Kidney tubule cell (primary cell): ENCODE results near the gene PON1.

Experiments
- DNase-seq: peaks from one replicate; pipeline ENCODE4 v3.0.0-alpha.2; 2018; ENCODE audit warnings: low spot score

PON1 gene

GRCh38 chr7:95324431-95324830 lies at the start of gene PON1:
Gene PON1, minus strand, starts transcription at chr7:95324532. Its CDS starts 57 bp downstream, at chr7:95324475.
- DNase-seq = no peak

GRCh38 chr7:95373323-95373722 lies 49.0 kb upstream of the PON1 start:
- no peak for DNase-seq

GRCh38 chr7:95368235-95368634 lies 43.9 kb upstream of the PON1 start:
- no peak for DNase-seq

- no peak for DNase-seq
Observed at GRCh38 chr7:95367606-95368005, 43.3 kb upstream of the PON1 start.

- DNase-seq = peak; percentile 75
Observed at GRCh38 chr7:95365151-95365550, 40.8 kb upstream of the PON1 start.

GRCh38 chr7:95357623-95358022 lies 33.3 kb upstream of the PON1 start:
- no peak for DNase-seq

- DNase-seq = no peak
Observed at GRCh38 chr7:95342642-95343307, 18.4 kb upstream of the PON1 start.

- DNase-seq = no peak
Observed at GRCh38 chr7:95342029-95342428, 17.7 kb upstream of the PON1 start.

GRCh38 chr7:95340491-95340890 lies 16.2 kb upstream of the PON1 start:
- DNase-seq = no peak

- no peak for DNase-seq
Observed at GRCh38 chr7:95338832-95339231, 14.5 kb upstream of the PON1 start.

GRCh38 chr7:95335093-95335492 lies 10.8 kb upstream of the PON1 start:
- peak; percentile 80 for DNase-seq

GRCh38 chr7:95334447-95334846 lies 10.1 kb upstream of the PON1 start:
- DNase-seq = no peak

GRCh38 chr7:95330961-95331337 lies 6.6 kb upstream of the PON1 start:
- no peak for DNase-seq

GRCh38 chr7:95330204-95330960 lies 6.0 kb upstream of the PON1 start:
- peak; percentile 13 for DNase-seq

- DNase-seq = no peak
Observed at GRCh38 chr7:95327356-95327755, 3.0 kb upstream of the PON1 start.

GRCh38 chr7:95323410-95324129 lies 762 bp downstream of the PON1 start:
- DNase-seq = no peak

GRCh38 chr7:95322854-95323253 lies 1.5 kb downstream of the PON1 start:
- no peak for DNase-seq

GRCh38 chr7:95322396-95322795 lies 1.9 kb downstream of the PON1 start:
- DNase-seq = no peak

- no peak for DNase-seq
Observed at GRCh38 chr7:95321720-95322119, 2.6 kb downstream of the PON1 start.

GRCh38 chr7:95320651-95321050 lies 3.7 kb downstream of the PON1 start:
- DNase-seq = no peak

GRCh38 chr7:95319570-95319969 lies 4.8 kb downstream of the PON1 start:
- no peak for DNase-seq

GRCh38 chr7:95318501-95319100 lies 5.7 kb downstream of the PON1 start:
- DNase-seq = no peak

- DNase-seq = no peak
Observed at GRCh38 chr7:95317966-95318365, 6.4 kb downstream of the PON1 start.
